RWPE1 (cell line): ENCODE data around the gene USP43.
A peak's percentile ranks its signal among the peaks of the same experiment; 100 is the strongest.

ENCODE experiments used
- CTCF ChIA-PET: fragments of 350-600 bp; sonication (Branson Sonifier 250); formaldehyde crosslinking; extraction: SDS; loops from one replicate; lab custom pipeline; 2021; lab: Yijun Ruan, JAX
- POLR2A ChIA-PET: fragments of 400-600 bp; formaldehyde crosslinking; extraction: SDS; loops from one replicate; lab custom pipeline; 2020; ENCODE audit warnings: antibody characterized with exemption; ENCODE audit not compliant: low non-redundant PET; lab: Yijun Ruan, JAX
- DNase-seq: peaks from one replicate; pipeline ENCODE4 v3.0.0; 2012; ENCODE audit warnings: low spot score
- H3K27ac ChIP-seq: fragments of 450-650 bp; 2 replicates; pipeline ENCODE4 v1.5.1; 2017
- TF ChIP-seq, protein P1 (sequence below): fragments of 450-650 bp; conservative IDR thresholded peaks from 2 replicates; pipeline ENCODE4 v1.5.1; 2017; ENCODE audit warnings: low read depth, mild to moderate bottlenecking

The USP43 gene

GRCh38 chr17:9715503-9716016, 70.2 kb downstream of the USP43 start:
- CTCF ChIA-PET, result no interaction called here
- no peak overlapping the region for H3K27ac ChIP-seq
- TF ChIP-seq, protein P1, sequence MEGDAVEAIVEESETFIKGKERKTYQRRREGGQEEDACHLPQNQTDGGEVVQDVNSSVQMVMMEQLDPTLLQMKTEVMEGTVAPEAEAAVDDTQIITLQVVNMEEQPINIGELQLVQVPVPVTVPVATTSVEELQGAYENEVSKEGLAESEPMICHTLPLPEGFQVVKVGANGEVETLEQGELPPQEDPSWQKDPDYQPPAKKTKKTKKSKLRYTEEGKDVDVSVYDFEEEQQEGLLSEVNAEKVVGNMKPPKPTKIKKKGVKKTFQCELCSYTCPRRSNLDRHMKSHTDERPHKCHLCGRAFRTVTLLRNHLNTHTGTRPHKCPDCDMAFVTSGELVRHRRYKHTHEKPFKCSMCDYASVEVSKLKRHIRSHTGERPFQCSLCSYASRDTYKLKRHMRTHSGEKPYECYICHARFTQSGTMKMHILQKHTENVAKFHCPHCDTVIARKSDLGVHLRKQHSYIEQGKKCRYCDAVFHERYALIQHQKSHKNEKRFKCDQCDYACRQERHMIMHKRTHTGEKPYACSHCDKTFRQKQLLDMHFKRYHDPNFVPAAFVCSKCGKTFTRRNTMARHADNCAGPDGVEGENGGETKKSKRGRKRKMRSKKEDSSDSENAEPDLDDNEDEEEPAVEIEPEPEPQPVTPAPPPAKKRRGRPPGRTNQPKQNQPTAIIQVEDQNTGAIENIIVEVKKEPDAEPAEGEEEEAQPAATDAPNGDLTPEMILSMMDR, result no peak
- DNase-seq, result no peak
- POLR2A ChIA-PET, result no interaction called here

- H3K27ac ChIP-seq, result no peak overlapping the region
- CTCF ChIA-PET, result interaction anchor here (0.6 to 1.3 kb wide), 4 partner anchors 80 to 893 kb away, joined by 3 to 5 read pairs (median 3); partner anchors contain the start of gene USP43
- TF ChIP-seq, protein P1, result no peak
- DNase-seq, result no peak
- POLR2A ChIA-PET, result no interaction called here
Observed at GRCh38 chr17:9725575-9725974, 80.3 kb downstream of the USP43 start.

GRCh38 chr17:9726291-9726690, 81.0 kb downstream of the USP43 start:
- ChIA-PET POLR2A (no interaction called here), CTCF (interaction anchor here (0.7 to 1.3 kb wide), 2 partner anchors 80 to 414 kb away, joined by 3 to 5 read pairs; partner anchors contain the start of gene USP43)
- DNase-seq, result no peak
- no peak overlapping the region for H3K27ac ChIP-seq
- TF ChIP-seq, protein P1, result no peak

DNA sequence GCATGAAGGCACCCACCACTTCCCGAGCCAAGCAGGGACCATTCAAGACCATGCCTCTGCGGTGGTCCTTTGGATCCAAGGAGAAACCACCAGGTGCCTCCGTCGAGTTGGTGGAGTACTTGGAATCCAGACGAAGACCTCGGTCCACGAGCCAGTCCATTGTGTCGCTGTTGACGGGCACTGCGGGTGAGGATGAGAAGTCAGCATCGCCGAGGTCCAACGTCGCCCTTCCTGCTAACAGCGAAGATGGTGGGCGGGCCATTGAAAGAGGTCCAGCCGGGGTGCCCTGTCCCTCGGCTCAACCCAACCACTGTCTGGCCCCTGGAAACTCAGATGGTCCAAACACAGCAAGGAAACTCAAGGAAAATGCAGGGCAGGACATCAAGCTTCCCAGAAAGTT, 82.7 kb downstream of the USP43 start:
- CTCF ChIA-PET, result interaction anchor here (0.9 to 1.2 kb wide), 3 partner anchors 18 to 499 kb away, joined by 3 to 7 read pairs (median 3); no protein-coding TSS in a partner anchor
- POLR2A ChIA-PET, result no interaction called here

GRCh38 chr17:9728564-9728963, 83.2 kb downstream of the USP43 start:
- CTCF ChIA-PET, result interaction anchor here (0.7 to 1.2 kb wide), 13 partner anchors 10 to 1562 kb away, joined by 3 to 7 read pairs (median 3); partner anchors contain the start of gene DHRS7C
- POLR2A ChIA-PET, result no interaction called here
- H3K27ac ChIP-seq, result no peak overlapping the region
- no peak for DNase-seq
- TF ChIP-seq, protein P1, result no peak

More for the DNA sequence above, 82.7 kb downstream of the USP43 start:
- no peak overlapping the region for H3K27ac ChIP-seq
- TF ChIP-seq, protein P1, result no peak
- no peak for DNase-seq

DNA sequence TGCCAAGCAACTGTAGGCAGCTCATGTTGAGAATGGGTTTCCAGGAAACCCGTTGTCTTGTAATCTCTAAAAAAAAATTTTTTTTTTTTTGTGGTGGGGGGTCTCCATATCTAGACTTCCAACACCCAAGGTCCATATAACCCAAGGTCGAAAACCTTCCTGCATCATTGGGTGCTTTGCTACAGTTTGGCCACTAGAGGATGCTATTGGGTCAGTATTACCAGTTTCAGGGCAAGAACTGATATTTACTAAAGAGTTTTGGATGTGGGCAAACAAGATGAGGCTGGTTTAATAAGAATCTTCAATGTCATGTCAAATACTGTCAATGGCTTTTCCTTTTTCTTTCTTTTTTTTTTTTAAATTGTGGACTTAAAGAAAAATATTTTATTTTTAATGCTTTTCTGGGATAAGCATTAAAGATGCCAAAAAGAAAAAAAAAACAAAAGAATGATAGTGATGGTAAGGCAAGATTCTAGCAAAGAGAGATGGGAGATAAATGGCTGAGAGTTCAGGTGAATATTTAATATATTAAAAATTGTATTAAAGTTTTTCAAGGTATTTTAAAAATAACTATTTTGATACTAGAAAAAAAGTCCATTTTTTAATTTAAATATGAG, 83.8 kb downstream of the USP43 start:
- peak; percentile 73 for DNase-seq
- TF ChIP-seq, protein P1, result peak; percentile 98
- ChIA-PET POLR2A (no interaction called here), CTCF (interaction anchor here (0.7 to 1.4 kb wide), 14 partner anchors 10 to 1561 kb away, joined by 3 to 7 read pairs (median 3); partner anchors contain the start of gene DHRS7C)
- H3K27ac ChIP-seq, result no peak overlapping the region
